Ishikawa (cell line): Measurements from ENCODE around the gene ULK4.

ENCODE experiments used
- CEBPB ChIP-seq: IDR thresholded peaks from 2 replicates; pipeline ENCODE4 v1.6.1; 2012
- CREB1 ChIP-seq: IDR thresholded peaks from 2 replicates; pipeline ENCODE4 v1.6.1; 2012; ENCODE audit warnings: low read depth
- EGR1 ChIP-seq: IDR thresholded peaks from 2 replicates; pipeline ENCODE4 v1.6.1; 2012
- EP300 ChIP-seq: IDR thresholded peaks from 2 replicates; pipeline ENCODE4 v1.6.1; 2012; ENCODE audit warnings: borderline replicate concordance
- FOXM1 ChIP-seq: IDR thresholded peaks from 2 replicates; pipeline ENCODE4 v1.6.1; 2012; ENCODE audit warnings: low read depth, borderline replicate concordance
- NFIC ChIP-seq: IDR thresholded peaks from 2 replicates; pipeline ENCODE4 v1.6.1; 2012
- RAD21 ChIP-seq: IDR thresholded peaks from 2 replicates; pipeline ENCODE4 v1.6.1; 2012; ENCODE audit warnings: low read depth
- TAF1 ChIP-seq: IDR thresholded peaks from 2 replicates; pipeline ENCODE4 v1.6.1; 2012; ENCODE audit warnings: low read depth, mild to moderate bottlenecking
- TEAD4 ChIP-seq: IDR thresholded peaks from 2 replicates; pipeline ENCODE4 v1.6.1; 2012
- YY1 ChIP-seq: IDR thresholded peaks from 2 replicates; pipeline ENCODE4 v1.6.1; 2012; ENCODE audit warnings: low read depth
- ZBTB7A ChIP-seq: IDR thresholded peaks from 2 replicates; pipeline ENCODE4 v1.6.1; 2012; ENCODE audit warnings: low read depth
- TF ChIP-seq, protein P1 (sequence below): IDR thresholded peaks from 2 replicates; pipeline ENCODE4 v1.6.1; 2012; ENCODE audit warnings: low read depth, mild to moderate bottlenecking

DNA sequence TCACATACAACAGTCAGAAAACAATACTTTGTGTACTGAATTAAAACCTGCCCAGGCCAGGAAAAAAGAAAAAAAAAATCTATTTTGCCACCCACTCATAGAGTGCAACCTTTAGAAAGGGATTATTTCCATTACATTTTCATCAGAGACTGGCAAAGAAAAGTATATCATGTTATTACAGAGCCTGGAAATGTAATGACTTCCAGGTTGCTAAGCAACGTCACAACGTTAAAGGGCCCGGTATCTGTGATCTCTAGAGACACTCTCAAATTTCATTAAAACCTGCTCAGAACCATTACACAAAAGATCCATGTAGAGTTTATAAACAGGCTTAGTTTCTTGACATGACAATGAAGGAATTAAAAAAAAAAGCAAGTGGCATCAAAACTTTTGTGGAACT, 592.1 kb downstream of the ULK4 start:
- TF ChIP-seq EP300, result no peak
- TF ChIP-seq FOXM1, result no peak
- TF ChIP-seq, protein P1, sequence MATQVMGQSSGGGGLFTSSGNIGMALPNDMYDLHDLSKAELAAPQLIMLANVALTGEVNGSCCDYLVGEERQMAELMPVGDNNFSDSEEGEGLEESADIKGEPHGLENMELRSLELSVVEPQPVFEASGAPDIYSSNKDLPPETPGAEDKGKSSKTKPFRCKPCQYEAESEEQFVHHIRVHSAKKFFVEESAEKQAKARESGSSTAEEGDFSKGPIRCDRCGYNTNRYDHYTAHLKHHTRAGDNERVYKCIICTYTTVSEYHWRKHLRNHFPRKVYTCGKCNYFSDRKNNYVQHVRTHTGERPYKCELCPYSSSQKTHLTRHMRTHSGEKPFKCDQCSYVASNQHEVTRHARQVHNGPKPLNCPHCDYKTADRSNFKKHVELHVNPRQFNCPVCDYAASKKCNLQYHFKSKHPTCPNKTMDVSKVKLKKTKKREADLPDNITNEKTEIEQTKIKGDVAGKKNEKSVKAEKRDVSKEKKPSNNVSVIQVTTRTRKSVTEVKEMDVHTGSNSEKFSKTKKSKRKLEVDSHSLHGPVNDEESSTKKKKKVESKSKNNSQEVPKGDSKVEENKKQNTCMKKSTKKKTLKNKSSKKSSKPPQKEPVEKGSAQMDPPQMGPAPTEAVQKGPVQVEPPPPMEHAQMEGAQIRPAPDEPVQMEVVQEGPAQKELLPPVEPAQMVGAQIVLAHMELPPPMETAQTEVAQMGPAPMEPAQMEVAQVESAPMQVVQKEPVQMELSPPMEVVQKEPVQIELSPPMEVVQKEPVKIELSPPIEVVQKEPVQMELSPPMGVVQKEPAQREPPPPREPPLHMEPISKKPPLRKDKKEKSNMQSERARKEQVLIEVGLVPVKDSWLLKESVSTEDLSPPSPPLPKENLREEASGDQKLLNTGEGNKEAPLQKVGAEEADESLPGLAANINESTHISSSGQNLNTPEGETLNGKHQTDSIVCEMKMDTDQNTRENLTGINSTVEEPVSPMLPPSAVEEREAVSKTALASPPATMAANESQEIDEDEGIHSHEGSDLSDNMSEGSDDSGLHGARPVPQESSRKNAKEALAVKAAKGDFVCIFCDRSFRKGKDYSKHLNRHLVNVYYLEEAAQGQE, result no peak
- no peak for TF ChIP-seq TEAD4
- TF ChIP-seq RAD21, result no peak
- no peak for TF ChIP-seq TAF1
- no peak for TF ChIP-seq YY1
- TF ChIP-seq EGR1, result no peak
- no peak for TF ChIP-seq NFIC
- no peak for TF ChIP-seq ZBTB7A
- no peak for TF ChIP-seq CREB1
- no peak for TF ChIP-seq CEBPB
